OCI-M2 (cell line): ENCODE measurements around the gene EMID1.

Experiments used
- DNase-seq: peaks from one replicate; lab custom pipeline; 2025; ENCODE audit not compliant: unreplicated experiment; lab: John Stamatoyannopoulos, UW

EMID1 gene

GRCh38 chr22:29194184-29194583, 11.5 kb upstream of the EMID1 start:
- DNase-seq, result no peak

DNA sequence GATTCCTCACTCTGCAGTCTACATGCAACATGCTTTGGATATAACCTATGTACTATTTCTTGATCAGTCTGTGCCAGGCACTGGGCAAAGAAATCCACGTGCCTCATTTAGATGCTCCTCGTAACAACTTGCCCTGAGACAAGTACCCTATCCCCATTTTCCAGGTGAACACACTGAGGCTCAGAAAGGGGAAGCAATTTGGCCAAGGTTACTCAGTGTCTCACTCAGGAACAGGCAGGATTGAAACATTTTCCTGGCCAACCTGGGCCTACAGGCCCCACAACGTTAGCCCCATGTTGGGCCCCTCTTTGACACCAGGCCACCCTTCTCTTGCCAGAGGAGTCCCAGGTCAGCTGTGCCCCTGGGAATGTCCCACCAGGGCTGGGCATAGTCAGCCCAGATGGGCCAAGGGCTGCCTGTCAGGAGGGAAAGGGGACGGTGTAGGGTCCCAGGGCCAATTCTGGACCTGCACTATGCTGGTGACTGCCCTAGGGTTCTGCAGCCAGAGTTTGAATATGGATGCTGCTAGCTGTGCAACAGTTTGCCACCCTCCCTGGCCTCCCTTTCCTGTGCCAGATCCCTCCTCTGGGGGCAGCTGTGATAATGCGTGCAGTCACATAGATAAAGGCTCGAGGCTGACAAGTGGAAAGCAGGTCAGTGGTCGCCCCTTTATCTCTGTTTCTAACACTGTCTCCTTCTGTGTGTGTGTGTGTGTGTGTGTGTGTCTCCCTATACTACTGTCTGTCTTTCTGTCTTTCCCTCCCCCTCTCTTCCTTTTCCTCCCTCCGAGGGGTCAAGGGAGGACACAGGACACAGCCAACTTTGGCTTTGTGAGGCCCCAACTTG, 10.4 kb upstream of the EMID1 start:
- peak; percentile 50 for DNase-seq

- no peak for DNase-seq
These were observed 9.6 kb upstream of the EMID1 start for GRCh38 chr22:29195964-29196666.

GRCh38 chr22:29197096-29197495, 8.6 kb upstream of the EMID1 start:
- no peak for DNase-seq

- no peak for DNase-seq
These were observed 7.5 kb upstream of the EMID1 start for GRCh38 chr22:29198240-29198639.

- DNase-seq, result no peak
These were observed 5.8 kb upstream of the EMID1 start for GRCh38 chr22:29199702-29200400.

DNA sequence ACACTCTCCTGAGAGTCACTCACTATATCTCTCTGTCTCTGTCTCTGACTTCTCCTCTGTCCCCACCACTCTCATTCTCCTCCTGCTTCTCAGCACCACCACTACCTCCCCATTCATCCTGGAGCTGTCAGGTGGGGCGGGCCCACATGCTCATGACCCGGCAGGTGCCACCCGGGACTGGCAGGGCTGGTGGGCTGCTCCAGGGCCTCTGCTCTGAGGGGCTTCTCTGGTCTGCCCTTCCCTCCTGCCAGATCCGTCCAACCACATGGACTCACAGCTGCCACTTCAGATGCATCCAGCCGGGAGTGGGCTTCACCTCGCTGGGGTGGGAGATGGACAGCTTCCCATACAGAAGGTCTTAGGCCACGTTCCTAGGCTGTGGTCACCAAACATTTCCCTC, 4.8 kb upstream of the EMID1 start:
- DNase-seq, result no peak

GRCh38 chr22:29201782-29202181, 3.9 kb upstream of the EMID1 start:
- no peak for DNase-seq

DNA sequence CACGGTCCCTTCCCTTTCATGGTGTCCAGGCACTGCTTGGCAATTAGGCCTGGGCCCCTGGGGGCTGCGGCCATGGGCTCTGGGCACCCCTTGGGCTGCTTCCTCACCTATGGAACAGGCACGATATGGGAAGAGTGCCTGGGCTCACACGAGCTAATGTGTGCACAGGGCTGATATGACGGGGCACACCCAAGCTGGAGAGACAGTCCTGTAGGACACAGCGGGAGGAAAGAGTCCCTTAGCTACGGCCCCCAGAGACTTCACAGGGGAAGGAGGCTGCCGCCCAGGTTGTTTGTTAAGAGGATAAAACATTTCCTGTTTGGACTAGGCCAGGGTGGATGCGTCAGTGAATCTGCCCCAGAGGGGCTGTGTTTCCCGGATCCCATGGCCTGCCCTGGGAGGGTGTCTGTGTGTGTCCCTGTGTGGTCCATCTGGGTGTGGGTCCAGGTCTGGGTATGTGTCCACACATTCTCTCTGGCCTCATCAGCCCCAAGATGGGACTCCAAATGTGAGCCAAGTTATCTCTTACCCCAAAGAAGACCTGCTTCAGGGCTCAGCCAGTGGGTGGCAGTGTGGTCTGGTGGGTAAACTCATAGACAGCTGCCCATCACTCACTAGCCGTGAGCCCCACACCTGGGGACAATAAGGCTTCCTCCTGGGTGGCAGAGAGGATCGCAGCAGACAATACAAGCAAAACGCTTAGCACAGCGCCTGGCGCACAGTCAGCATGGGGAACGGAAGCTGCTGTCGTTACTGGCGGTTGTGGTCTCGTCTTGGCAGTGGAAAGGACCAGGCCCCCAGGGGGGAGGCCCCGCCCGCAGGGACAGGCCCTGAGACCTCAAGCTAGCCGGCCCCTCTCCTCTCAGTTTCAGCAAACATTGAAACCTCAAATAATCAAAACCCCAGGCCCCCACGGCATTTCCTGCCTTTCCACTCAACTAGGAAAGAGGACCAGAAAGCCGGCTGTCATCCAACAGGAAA, 3.2 kb upstream of the EMID1 start:
- DNase-seq, result peak; percentile 67

- no peak for DNase-seq
These were observed 1.9 kb upstream of the EMID1 start for GRCh38 chr22:29203488-29204454.

DNA sequence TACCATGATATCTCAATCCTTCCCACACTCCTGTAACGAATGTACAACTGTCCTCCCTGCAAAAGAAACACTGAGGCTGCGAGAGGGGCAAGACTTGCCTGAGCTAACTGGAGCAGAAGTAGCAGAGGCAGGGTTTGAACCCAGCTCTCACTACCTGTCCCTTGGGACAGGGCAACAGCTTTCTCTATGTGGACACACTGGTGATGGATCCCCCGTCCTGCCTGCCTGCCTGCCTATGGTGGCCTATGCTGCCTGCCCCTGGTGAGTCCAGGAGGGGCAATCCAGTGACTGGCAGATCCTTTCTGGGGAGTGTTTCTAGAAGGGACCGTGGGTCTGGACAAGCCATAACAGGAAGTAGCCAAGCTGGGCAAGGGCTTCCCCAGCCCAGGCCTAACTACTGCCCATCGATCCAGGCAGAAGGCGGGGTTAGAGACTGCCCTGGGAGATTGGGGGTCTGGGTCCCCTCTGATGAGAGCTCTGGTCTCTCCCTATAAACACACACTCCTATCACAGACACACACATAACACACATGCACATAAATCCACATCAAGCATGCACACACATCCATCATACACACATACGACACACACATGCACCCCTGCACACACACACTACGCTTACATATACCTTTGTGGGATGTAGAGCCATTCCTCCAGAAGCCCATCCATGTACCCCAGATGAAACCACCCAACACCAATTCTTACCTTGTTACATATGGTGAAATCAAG, 1.1 kb upstream of the EMID1 start:
- no peak for DNase-seq

DNA sequence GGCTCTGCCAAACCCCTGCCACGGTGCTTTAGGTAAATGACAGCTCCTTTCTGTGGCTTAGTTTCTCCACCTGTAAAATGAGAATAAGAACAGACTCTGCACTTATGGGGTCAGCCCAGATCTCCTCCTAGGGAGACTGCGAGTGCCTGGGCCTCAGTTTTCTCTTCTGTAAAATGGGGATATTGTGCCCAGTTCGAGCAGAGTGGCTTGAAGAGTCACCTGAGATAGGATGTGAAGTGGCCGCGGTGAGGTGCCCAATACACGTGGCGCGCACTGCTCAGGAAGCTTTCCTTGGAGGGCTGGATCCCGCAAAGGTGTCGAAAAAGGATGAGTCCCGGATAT, 473 bp upstream of the EMID1 start:
- no peak for DNase-seq

DNA sequence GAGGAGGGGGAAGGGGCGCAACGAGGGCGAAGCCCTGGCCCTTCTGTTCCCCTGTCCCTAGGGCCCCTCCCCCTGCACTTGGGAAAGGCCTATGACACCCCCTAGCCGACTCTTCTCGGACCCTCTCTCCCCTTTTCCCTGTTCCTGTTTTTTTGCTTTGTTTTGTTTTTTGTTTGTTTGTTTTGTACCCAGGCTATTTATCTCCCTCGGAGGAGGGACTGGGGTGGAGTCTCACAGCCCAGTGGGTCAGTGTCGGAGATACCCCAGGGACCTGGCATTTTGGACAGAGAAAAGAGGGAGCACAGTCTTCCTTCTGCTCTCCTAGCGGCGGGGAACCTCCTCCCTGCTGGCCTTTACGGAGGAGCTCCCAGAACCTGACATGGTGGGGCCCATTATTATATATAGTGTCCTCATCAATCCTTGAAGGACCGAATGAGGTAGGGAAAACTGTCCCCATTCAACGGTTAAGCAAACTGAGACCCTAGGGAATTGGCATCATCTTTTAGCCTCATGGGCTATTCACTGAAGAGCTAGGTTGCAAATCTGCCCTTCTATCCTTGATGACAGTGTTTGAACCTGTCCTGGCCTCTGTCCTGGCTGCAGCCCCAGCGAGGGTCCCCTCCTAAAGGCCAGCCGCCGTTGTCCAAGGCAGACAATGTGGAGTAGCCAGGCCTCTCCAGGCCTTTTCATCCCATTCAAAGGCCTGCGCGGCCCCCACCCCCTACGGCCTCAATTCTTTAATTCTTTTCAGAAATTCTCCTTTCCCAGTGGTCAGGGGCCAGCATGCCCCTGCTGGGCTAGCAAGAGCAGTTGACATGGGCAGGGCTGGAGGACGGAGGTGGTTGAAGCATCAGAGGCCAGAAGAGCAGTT, 911 bp downstream of the EMID1 start:
- no peak for DNase-seq

DNA sequence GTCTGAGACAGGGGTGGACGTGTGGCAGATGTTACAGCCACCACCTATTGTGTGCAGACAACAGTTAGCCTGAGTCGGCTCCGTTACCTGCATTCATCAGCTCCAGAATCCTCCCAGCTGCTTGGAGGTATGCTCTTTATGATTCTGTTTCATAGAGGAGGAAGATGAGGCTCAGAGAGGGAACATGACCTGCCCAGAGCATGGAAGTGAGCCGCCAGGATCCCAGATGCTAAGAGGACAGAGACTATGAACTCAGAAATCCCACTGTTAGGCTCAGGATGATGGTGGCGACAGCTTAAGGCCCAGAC, 1.5 kb downstream of the EMID1 start:
- no peak for DNase-seq

GRCh38 chr22:29207562-29208501, 2.1 kb downstream of the EMID1 start:
- DNase-seq, result no peak

GRCh38 chr22:29208502-29208862, 2.8 kb downstream of the EMID1 start:
- DNase-seq, result no peak
